Epithelial cell of proximal tubule (primary cell): Measurements from ENCODE around the gene IDNK. TPM values are rescaled to one million over a fixed set of nuclear protein-coding genes. Genes with fewer than 3 reads are reported as not detected.

Experiments used
- DNase-seq: peaks from one replicate; pipeline ENCODE4 v3.0.0-alpha.2; 2011; ENCODE audit warnings: low read depth
- H3K4me3 ChIP-seq: 2 replicates; pipeline ENCODE4 v1.5.1; 2011; ENCODE audit warnings: low read depth, mild to moderate bottlenecking, low read length
- total RNA-seq: library from RNA; depleted of rRNA; stranded (reverse); fragments of >200 nt; gene quantifications from 2 replicates; pipeline ENCODE4 v1.2.3, GENCODE V29; 2015
- TF ChIP-seq, protein P1 (sequence below): conservative IDR thresholded peaks from 2 replicates; pipeline ENCODE4 v1.5.1; 2012; ENCODE audit warnings: low read depth, mild to moderate bottlenecking, low read length

Gene IDNK
- total RNA-seq, 1 donor from 2014 or later: 5.1 TPM

DNA sequence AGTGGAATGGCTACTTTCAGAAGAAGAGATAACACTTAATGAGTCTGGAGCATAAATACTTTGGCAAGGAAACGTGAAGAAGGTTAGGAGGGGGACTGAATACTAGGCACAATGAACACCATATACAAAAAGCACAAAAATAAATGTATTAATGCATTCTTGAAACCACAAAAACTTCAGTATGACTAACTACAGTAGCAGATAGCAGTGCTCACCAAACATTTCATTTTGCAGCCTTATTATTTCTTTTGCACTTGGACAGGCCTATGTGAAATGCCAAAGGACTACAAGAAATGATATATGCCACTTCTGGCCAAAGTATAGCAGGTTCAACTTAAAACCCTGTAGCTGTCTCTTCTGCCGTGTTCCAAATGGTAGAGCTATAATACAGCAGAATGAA, 58.5 kb downstream of the IDNK start:
- DNase-seq: no peak
- H3K4me3 ChIP-seq: no peak overlapping the region
- TF ChIP-seq, protein P1, sequence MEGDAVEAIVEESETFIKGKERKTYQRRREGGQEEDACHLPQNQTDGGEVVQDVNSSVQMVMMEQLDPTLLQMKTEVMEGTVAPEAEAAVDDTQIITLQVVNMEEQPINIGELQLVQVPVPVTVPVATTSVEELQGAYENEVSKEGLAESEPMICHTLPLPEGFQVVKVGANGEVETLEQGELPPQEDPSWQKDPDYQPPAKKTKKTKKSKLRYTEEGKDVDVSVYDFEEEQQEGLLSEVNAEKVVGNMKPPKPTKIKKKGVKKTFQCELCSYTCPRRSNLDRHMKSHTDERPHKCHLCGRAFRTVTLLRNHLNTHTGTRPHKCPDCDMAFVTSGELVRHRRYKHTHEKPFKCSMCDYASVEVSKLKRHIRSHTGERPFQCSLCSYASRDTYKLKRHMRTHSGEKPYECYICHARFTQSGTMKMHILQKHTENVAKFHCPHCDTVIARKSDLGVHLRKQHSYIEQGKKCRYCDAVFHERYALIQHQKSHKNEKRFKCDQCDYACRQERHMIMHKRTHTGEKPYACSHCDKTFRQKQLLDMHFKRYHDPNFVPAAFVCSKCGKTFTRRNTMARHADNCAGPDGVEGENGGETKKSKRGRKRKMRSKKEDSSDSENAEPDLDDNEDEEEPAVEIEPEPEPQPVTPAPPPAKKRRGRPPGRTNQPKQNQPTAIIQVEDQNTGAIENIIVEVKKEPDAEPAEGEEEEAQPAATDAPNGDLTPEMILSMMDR: no peak

DNA sequence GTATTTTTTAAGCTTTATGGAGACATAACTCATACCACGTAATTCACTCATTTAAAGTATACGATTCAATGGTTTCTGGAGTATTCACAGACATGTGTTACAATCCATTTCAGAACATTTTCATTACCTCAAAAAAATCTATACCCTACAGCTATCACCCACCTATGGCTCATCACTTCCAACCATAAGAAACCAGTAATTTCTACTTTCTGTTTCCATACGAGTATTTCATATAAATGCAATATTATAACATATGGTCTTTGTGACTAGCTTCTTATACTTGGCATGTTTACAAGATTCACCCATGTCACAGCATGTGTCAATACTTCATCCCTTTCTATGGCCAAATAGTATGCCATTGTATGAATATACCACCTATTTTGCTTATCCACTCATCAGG, 66.0 kb downstream of the IDNK start:
- DNase-seq: no peak
- no peak overlapping the region for H3K4me3 ChIP-seq
- TF ChIP-seq, protein P1: no peak

DNA sequence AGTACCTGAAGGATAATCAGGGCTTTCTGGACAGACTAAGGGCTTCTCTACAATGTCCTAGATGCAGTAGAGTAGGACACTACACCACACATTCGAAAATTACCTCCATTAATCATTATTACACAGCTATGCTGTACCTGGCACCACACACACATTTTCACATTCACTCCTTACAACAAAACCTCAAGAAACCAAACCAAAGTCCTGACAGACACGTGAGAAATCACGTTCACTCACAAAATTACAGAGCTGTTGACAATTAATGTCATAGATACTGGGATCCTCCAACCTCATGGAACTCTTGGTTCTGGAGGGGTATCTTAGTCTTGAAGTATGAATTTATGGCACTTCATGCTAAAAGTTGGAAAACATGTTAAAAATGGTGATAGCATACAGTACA, 68.5 kb downstream of the IDNK start:
- TF ChIP-seq, protein P1: no peak
- H3K4me3 ChIP-seq: no peak overlapping the region
- no peak for DNase-seq

Other genes starting within 250 kb of the IDNK start
- gene FRMD3, start 84.7 kb upstream of the IDNK start, total RNA-seq: 1.4 and 2.4 TPM in 2 replicates
- gene UBQLN1, start 84.8 kb downstream of the IDNK start, total RNA-seq: 69.8 and 109 TPM in 2 replicates
- 2.0 and 5.0 TPM in 2 replicates for gene GKAP1, start 194.6 kb downstream of the IDNK start, total RNA-seq